IPS DF 19.7 (cell line): Measurements from ENCODE around the gene NARF.
"Not testable (repeated sequence)": the region's sequence is repeated elsewhere in the genome, so short reads cannot be mapped to it uniquely, and the experiment has no call there.

Source experiments
- DNase-seq: peaks from one replicate; pipeline ENCODE4 v3.0.0-alpha.2; 2013; ENCODE audit warnings: low read depth, low spot score

NARF gene

DNA sequence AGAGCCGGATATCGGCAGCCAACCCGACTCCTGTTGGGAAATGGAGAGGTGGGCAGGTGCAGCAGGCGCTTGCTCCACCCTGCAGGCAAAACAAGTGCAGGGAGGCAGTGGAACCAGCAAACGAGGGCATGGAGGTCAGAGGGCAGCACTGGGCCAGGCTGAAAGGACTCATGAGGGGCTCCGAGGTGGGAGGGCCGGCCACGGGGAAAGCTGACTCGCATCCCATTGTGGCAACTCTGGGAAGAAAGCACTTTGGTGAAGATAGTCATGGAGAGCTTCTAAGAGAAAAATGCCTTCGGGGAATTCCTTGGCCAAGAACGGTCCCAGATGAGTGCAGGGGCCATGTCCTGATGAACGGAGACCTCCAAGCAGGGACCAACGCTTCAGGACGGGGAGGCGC is 12.4 kb upstream of the NARF start:
- no peak for DNase-seq

DNA sequence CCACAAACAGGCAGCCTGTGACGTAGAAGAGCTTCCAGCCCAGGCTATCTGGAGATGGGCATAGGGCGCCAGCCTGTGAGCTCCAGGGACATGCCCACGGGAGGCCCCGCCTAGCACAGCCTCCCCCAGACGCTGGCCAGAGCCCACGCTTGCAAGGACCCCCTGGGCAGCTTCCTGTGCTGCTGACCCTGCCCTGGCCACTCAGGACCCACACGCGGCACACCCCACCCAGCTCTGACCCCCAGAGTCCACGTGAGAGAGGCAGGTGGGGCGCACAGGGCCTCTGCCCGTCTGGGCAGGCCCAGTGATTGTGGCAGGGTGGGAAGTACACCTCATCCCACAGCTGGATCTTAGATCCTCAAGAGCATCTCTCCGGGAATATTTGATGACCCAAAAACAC is 11.9 kb upstream of the NARF start:
- no peak for DNase-seq

DNA sequence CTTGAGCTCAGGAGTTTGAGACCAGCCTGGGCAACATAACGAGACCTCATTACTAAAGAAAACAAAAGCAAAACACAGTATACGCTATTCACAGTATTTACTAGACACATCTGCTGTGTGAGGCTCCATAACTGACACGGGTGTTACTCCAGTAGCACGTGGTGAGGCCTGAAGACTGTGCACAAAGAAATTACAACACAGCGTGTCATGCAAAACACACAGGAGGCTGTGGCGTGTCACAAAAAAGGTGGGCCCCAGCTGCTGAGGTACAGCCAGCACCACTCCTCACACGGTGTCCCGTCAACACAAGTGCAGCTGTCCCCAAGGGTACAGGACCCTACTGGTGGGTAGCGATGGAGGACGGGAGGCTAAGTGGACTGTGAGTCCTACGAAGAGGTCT is 10.7 kb upstream of the NARF start:
- DNase-seq, result no peak

DNA sequence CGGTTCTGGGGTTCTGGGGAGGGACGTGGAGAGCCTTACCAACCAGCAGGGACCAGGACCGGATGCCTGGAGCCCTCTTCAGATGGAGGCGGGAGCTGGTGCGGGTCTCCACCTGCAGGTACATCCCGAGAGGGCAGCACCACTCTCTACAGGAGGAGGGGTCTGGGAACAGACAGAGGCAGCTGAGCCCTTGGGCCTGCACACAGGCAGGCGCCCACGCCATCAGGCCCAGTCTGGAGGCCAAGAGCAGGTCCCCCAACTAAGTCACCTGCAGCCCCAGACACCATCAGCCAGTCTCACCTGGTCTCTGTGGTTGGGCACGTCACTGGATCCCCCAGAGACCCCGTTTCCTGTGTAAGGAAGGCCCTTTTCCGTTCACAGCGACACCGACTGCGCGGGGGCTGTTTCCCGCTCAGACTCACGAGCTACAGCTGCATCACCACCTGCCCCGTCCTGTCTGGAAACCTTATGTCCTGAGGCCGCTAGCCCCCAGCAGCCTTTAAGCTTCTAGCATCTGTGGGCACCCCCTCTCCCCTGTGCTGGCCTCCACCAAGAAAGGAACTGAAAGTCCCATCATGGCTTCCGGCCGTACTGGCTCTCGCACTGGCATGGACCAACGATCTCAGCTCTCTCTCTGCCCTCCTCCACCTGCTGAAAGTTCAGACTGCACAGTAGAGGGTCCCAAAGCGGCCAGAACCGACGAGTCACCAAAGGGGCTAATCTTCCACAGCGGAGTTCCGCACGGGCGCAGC is 9.2 kb upstream of the NARF start:
- DNase-seq, result no peak

DNA sequence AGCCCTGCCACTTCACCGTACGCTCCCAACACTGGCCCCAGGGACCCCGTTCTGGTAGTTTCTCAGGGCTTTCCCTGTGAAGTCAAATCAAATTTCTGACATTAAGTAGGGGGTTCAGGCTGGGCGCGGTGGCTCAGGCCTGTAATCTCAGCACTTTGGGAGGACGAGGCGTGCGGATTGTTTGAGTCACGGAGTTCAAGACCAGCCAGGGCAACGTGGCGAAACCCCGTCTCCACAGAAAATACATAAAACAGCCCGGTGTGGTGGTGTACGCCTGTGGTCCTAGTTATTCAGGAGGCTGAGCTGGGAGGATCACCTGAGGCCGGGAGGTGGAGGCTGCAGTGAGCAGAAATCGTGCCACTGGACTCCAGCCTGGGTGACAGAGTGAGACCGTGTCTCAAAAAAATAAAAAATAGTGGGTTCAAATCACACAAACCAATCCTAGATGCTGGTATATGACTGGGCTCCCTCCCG is 8.6 kb upstream of the NARF start:
- no peak for DNase-seq

DNA sequence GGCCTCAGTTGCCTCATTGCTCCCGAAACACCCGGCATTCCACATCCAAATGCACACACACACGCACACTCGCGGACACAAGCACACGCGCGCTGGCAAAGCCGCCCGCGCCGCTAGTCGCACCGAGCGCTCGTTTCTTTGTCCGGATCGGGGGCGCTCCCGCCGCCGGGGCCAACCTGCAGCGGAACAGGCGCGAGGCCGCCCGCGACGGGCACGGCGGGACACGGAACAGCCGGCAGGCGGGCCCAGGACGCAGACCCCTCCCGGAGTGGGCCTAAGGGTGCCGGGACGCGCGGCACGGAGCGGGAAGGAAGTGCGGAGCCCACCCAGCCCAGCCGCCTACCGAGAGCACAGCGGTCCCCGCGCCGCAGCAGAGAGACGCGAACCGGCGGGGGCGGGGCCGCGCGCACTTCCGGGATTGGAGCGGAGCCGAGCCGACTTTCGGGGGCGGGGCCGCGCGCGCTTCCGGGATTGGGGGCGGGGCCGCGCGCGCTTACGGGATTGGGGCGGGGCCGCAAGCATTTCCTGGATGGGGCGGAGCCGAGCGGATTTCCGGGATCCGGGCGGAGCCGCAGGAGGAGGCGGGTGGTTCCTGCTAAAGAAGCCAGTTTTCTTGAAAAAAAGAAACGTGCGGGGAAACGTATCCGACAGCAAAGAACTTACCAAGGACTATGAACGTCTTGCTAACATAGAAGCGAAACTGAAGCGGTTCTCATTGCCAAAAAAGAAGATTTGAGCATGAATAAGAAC is 8.0 kb upstream of the NARF start, which contains the start of gene CYBC1:
Gene CYBC1, minus strand, starts transcription at position 396 of the 750 bp plus-strand sequence. CDS start 1,498 bp downstream, outside the sequence.
- no peak for DNase-seq

DNA sequence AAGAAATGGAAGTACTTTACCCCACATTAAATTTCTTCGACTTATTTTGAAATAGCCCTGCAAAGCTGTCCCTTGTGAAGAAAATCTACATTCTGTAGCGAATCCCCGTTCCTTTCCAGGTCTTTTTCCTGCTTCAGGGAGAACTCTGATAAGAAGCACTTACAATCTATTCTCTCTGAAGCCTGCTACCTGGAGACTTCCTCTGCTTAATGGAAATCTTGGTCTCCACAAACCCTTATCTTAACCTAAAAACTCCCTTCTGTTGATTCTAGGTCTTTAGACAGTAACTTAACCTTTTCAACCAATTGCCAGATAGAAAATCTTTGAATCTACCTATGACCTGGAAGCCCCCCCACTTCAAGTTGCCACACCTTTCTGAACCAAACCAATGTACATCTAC is 6.4 kb upstream of the NARF start:
- no peak for DNase-seq

DNA sequence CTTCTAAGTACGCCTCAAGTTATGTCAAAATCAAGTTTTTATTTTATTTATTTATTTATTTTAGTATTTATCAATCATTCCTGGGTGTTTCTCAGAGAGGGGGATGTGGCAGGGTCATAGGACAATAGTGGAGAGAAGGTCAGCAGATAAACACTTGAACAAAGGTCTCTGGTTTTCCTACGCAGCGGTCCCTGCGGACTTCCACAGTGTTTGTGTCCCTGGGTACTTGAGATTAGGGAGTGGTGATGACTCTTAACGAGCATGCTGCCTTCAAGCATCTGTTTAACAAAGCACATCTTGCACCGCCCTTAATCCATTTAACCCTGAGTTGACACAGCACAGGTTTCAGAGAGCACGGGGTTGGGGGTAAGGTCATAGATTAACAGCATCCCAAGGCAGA is 5.4 kb upstream of the NARF start:
- DNase-seq, result not testable (repeated sequence)

DNA sequence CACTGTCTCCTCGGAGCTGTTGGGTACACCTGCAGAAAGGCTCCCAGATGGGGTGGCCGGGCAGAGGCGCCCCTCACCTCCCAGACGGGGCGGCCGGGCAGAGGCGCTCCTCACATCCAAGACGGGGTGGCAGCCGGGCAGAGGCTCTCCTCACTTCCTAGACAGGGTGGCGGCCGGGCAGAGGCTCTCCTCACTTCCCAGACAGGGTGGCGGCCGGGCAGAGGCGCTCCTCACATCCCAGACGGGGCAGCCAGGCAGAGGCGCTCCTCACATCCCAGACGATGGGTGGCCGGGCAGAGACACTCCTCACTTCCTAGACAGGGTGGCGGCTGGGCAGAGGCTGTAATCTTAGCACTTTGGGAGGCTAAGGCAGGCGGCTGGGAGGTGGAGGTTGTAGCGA is 4.8 kb upstream of the NARF start:
- not testable (repeated sequence) for DNase-seq

DNA sequence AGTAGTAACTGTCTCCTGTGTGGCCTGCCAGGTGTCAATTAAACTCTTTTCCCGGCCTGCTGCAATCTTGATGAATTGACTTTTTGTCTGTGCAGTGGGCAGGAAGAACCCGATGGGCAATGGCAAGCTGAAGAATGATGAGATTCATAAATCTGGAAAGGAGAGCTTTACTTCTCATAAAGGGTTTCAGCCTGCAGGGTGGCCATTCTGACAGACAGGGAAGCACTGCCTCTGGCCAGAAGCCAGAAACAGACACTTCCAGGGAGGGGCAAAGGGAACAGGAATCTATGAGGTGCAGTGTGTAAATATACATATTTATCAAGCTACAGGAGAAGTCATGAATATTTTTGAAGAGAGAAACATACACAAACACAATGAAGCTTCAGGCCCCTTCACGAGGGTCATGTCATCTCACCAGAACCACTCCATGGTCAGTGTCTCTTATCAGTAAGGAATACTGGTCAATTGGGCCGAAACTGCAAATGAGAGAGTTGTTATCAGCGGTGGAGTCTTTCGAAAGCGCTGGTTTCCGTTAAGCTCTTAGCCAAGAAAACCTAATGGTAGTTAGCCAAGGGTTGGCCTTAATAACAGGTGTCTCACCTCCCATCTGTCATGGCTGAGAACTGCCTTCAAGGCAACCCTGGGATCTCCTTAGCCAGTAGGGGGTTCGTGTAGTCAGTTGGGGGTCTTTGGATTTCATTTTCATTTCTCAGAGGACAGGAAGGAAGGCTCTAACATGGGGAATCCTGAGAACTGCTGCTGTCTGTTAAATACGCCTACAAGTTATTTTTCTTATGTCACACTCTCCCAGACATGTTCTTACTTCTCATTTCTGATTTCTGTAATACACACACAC is 1.2 kb upstream of the NARF start:
- DNase-seq, result no peak

DNA sequence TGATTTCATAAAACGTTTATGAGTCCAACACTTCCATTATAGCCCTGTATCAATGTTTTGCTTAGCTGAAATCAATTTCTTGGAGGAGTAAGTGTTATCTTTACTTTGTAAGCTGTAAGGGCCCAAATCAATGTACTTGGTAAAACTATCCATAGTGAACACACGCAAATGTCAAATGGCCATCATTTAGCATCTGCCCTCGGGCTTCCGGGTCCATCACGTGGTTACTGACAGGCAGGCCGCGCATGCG is 687 bp upstream of the NARF start:
- DNase-seq, result peak; percentile 47

DNA sequence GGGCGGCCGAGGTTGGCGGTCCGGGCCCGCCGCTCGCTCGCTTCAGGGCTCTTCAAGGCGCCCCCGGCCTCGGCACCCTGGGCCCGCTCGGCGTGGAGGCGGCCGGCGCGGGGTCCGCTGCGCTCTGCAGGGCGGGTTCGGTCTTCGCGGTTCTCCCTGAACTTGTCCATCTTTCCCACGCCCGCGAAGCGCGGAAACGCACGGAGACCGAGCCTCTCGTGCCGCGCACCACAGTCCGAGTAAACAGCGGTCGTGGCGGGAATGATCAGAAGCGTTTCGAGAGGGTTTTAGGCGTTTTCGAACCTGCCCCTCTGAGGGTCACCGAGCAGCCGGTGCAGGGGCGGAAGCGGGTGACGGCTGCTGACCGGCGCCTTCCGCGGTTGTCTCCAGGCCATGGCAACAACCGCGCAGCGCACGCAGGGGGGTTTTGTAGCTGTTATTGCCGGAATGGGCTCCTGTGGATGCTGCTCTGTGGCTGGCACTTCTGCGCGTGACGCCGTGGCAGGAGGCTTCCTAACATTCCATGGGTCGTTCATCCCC is 414 bp downstream of the NARF start:
- no peak for DNase-seq

DNA sequence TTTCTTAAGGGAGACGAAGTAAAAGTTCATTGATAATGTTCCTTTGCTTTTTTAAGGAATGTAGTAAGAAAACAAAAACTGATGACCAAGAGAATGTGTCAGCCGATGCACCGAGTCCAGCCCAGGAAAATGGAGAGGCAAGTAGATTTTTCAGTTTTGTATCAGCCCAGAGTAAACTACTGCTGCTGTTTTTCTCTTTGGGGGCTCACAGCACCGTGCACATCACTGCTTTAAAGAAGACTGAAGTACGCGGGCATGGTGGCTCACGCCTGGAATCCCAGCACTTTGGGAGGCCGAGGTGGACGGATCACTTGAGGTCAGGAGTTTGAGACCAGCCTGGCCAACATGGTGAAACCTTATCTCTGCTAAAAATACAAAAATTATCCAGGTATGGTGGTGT is 1.4 kb downstream of the NARF start:
- DNase-seq, result not testable (repeated sequence)

DNA sequence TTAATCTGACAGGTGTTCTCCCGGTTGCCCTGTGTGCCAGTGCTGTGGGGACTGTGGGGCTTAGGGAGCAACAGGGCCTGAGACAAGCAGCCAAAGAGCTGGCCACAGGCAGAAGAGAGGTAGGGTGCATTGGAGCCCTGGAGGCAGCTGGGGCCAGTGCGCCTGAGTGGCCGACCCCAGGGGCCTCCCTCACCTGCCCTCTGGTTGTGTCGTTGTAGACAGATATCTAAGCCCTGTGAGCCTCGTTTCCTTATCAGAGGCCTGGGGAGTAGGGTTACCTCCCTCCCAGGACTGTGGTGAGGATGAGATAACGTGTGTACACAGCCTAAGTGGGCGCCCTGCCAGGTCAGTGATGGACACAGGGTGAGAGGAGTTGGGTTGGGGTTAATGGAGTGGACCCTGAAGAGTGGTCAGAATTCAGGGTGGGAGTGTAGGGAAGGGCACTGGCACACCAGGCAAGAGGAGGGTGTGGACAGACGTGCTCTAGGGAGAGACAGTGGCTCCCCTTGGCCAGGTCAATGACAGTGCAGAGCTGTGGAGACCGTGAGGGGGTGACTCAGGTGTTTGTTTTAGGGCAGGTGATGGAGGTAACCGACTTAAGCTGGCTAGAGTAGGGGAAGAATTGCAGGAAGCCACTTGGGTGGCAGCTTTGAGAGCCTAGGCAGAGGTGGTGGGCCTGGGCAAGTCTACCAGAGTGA is 3.4 kb downstream of the NARF start:
- no peak for DNase-seq

DNA sequence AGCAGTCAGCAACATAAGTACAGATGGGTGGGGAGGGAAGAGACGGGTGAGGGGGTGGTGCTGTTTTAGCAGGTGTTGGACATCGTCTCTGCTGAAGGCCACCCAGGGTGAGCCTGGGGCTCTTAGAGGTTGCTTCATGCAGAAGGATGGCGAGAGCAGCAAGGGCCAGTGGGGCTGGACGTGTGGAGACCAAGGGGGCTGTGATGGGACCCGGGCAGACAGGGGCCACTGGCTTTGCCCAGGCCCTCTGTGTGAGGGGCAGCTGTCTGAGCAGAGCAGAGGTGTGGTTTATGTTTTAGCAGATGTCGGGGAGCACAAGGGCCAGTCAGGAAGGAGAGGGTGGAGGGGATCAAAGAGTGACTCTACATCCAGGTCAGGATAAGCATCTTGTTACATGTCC is 4.8 kb downstream of the NARF start:
- DNase-seq, result no peak

DNA sequence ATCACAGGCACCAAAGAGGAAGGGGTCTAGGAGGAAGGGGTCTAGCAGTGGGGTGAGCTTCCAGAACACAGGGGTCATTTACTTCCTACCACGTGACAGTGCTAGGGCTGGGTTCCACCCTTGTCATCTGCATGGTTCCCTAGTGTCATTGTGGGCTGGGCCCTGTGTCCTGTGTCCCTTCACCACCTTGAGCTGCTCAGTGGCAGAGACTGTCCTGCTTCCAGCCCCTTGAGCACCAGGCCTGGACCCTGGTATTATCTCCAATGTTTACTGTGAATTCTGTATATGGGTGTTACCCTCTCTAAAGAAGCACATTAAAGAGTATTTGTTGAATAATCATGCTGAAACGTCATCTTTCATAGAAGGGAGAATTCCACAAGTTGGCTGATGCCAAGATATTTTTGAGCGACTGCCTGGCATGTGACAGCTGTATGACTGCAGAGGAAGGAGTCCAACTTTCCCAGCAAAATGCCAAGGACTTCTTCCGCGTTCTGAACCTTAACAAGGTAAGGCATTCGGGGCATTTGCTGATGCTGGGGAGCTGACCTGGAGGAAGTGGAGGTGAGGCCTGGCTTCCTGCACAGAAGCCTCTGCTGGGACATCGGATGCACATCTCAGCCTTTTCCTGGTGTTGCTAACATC is 5.5 kb downstream of the NARF start:
- DNase-seq, result no peak

DNA sequence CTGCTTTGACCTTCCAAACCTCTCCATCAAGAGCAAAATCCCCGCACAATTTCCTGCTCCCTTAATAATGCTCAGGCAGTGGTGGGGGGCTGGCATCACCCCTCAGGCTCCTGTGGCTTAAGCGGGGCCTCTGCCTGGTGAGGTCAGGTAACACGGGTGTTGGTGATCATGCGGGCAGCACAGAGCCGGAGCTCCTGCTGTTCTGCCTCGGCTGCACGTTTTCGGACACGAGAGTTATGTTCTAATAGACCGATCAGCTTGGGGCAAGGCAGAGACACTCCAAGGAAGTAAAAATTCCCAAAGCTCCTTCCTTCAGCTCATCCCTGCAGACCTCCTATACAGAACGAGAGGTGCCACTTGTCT is 6.0 kb downstream of the NARF start:
- DNase-seq, result no peak

DNA sequence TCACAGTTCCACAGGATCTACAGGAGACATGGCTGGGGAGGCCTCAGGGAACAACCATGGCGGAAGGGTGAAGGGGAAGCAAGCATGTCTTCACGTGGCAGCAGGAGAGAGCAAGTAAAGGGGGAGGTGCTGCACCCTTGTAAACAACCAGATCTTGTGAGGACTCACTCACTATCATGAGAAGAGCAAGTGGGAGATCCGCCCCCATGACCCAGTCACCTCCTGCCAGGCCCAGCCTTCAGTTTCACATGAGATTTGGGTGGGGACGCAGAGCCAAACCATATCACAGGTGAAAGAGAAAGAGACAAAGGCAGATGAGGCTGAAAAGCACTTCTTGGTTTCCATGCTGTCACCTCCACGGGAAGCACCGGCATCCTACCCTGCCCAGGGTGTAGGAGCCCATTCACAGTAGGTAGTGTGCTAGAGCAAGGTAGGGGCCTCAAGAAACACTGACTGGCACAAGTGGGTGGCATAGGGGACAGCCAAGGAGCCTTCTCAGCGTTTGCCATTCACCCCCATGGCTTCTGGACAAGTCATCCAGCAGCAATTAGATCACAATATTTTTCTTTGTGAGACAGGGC is 6.6 kb downstream of the NARF start:
- no peak for DNase-seq

DNA sequence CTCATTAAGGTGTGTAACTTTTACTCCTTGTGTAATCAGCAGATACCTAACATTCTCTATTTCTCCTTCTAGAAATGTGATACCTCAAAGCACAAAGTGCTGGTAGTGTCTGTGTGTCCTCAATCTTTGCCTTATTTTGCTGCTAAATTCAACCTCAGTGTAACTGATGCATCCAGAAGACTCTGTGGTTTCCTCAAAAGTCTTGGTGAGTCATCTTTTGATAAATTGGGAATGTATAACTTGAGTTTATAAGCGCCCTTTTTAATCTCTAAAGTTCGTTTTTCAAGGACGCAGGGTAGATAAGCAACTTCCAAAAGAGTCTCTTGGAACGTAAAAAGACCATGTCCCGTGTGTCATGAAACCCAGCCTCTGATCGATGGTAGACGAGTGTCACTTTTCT is 10.2 kb downstream of the NARF start:
- DNase-seq, result no peak

DNA sequence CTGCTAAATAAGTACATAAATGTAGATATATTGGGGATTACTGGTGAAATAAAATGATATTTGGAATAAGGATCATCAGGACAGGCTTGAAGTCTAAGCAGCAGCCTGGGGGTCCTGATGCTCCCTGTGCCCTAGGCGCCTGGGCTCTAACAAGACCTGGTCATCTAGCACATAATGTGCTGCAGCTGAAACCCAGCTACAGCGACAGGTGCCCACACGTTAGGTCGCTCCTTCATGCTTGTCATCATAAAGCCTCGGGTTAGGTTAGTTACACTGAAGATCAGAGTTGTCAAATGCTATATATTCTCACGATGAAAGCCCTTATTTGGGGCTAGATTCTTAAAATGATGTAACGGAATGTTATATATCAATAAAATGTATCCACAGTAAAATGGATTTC is 11.5 kb downstream of the NARF start:
- DNase-seq, result no peak
